HepG2 (cell line): ENCODE data around the gene MCRIP2. TPM values are rescaled to one million over a fixed set of nuclear protein-coding genes. Genes with fewer than 3 reads are reported as not detected.

Experiments
- ADNP ChIP-seq: sonication (generic); formaldehyde crosslinking; IDR thresholded peaks from 2 replicates; pipeline ENCODE4 v1.4.0; 2020; ENCODE audit warnings: missing genetic modification reagents
- CHCHD3 ChIP-seq: sonication (generic); formaldehyde crosslinking; IDR thresholded peaks from 2 replicates; pipeline ENCODE4 v1.8.0; 2022; ENCODE audit warnings: mild to moderate bottlenecking, missing genetic modification reagents, moderate library complexity
- FOSL2 ChIP-seq: sonication (generic); formaldehyde crosslinking; IDR thresholded peaks from 2 replicates; pipeline ENCODE4 v1.4.0; 2020; ENCODE audit warnings: missing genetic modification reagents
- GTF3A ChIP-seq: sonication (generic); formaldehyde crosslinking; conservative IDR thresholded peaks from 2 replicates; pipeline ENCODE4 v1.4.0; 2020; ENCODE audit warnings: mild to moderate bottlenecking, missing genetic modification reagents
- HNF4G ChIP-seq, 2 experiments: sonication (generic) in 1 of 2; formaldehyde crosslinking in 1 of 2; IDR thresholded peaks; 2 replicates each; pipeline versions ENCODE4 v1.4.0 to v1.6.1; 2011 to 2020; ENCODE audit warnings: borderline replicate concordance in 2 of 2, low read depth in 2 of 2, mild to moderate bottlenecking in 2 of 2, low read length in 1 of 2, missing genetic modification reagents in 1 of 2, moderate library complexity in 1 of 2
- SP1 ChIP-seq, 2 experiments: fragments of 450-650 bp in 1 of 2; sonication (generic) in 1 of 2; formaldehyde crosslinking in 1 of 2; IDR thresholded peaks; 2 replicates each; pipeline versions ENCODE4 v1.4.0 to v1.6.1; 2016 to 2020; ENCODE audit warnings: missing genetic modification reagents in 1 of 2
- ZIK1 ChIP-seq: sonication (generic); formaldehyde crosslinking; IDR thresholded peaks from 2 replicates; pipeline ENCODE4 v1.5.0; 2020; ENCODE audit warnings: mild to moderate bottlenecking, low read depth, missing genetic modification reagents, borderline replicate concordance
- ZNF232 ChIP-seq: sonication (generic); formaldehyde crosslinking; IDR thresholded peaks from 2 replicates; pipeline ENCODE4 v1.4.0; 2020; ENCODE audit warnings: missing genetic modification reagents, borderline replicate concordance
- ZNF343 ChIP-seq: sonication (generic); formaldehyde crosslinking; IDR thresholded peaks from 2 replicates; pipeline ENCODE4 v1.4.0; 2020; ENCODE audit warnings: mild to moderate bottlenecking, missing genetic modification reagents
- ZNF484 ChIP-seq: sonication (generic); formaldehyde crosslinking; IDR thresholded peaks from 2 replicates; pipeline ENCODE4 v1.5.1; 2020; ENCODE audit warnings: mild to moderate bottlenecking, low read depth, missing genetic modification reagents, borderline replicate concordance
- ZNF670 ChIP-seq: sonication (generic); formaldehyde crosslinking; IDR thresholded peaks from 2 replicates; pipeline ENCODE4 v1.8.0; 2022; ENCODE audit warnings: mild to moderate bottlenecking, missing genetic modification reagents, borderline replicate concordance
- polyA plus RNA-seq, 8 experiments: library from polyadenylated mRNA; depleted of rRNA in 3 of 8; stranded (reverse) in 7 of 8; unstranded in 1 of 8; fragments of >200 nt; fragmentation: Illumina TruSeq in 4 of 8; extraction: Trizol in 4 of 8; gene quantifications; 2 replicates each; pipeline versions ENCODE4 v1.2.1 to v1.2.3, GENCODE V29; 2011 to 2016; ENCODE audit warnings: low read depth in 4 of 8, missing spikeins in 1 of 8, mixed read lengths in 1 of 8; ENCODE audit not compliant: insufficient read depth in 1 of 8
- total RNA-seq, 5 experiments: library from RNA; depleted of rRNA; stranded (reverse); fragments of >200 nt; fragmentation: Illumina TruSeq; extraction: Trizol; gene quantifications; 2 replicates each; pipeline ENCODE4 v1.2.3, GENCODE V29; 2016; ENCODE audit warnings: low read depth in 1 of 5
- TF ChIP-seq, protein P1 (sequence below): sonication (generic); formaldehyde crosslinking; IDR thresholded peaks from 2 replicates; pipeline ENCODE4 v1.5.0; 2020; ENCODE audit warnings: mild to moderate bottlenecking, missing genetic modification reagents
- TF ChIP-seq, protein P2 (sequence below): sonication (generic); formaldehyde crosslinking; IDR thresholded peaks from 2 replicates; pipeline ENCODE4 v1.5.1; 2020; ENCODE audit warnings: mild to moderate bottlenecking, missing genetic modification reagents
- TF ChIP-seq, protein P3 (sequence below): sonication (generic); formaldehyde crosslinking; IDR thresholded peaks from 2 replicates; pipeline ENCODE4 v1.4.0; 2020; ENCODE audit warnings: missing genetic modification reagents
- TF ChIP-seq, protein P4 (sequence below): sonication (generic); formaldehyde crosslinking; IDR thresholded peaks from 2 replicates; pipeline ENCODE4 v1.5.1; 2020; ENCODE audit warnings: missing genetic modification reagents, mild to moderate bottlenecking, borderline replicate concordance
- TF ChIP-seq, protein P5 (sequence below): sonication (generic); formaldehyde crosslinking; IDR thresholded peaks from 2 replicates; pipeline ENCODE4 v1.4.0; 2020; ENCODE audit warnings: missing genetic modification reagents

The MCRIP2 gene
- total and polyA plus RNA-seq, 2 of the 13 experiments (the other 11 are each of a cell fraction or from before 2014, with no cell fraction given), result 39.6 to 76.7 TPM

DNA sequence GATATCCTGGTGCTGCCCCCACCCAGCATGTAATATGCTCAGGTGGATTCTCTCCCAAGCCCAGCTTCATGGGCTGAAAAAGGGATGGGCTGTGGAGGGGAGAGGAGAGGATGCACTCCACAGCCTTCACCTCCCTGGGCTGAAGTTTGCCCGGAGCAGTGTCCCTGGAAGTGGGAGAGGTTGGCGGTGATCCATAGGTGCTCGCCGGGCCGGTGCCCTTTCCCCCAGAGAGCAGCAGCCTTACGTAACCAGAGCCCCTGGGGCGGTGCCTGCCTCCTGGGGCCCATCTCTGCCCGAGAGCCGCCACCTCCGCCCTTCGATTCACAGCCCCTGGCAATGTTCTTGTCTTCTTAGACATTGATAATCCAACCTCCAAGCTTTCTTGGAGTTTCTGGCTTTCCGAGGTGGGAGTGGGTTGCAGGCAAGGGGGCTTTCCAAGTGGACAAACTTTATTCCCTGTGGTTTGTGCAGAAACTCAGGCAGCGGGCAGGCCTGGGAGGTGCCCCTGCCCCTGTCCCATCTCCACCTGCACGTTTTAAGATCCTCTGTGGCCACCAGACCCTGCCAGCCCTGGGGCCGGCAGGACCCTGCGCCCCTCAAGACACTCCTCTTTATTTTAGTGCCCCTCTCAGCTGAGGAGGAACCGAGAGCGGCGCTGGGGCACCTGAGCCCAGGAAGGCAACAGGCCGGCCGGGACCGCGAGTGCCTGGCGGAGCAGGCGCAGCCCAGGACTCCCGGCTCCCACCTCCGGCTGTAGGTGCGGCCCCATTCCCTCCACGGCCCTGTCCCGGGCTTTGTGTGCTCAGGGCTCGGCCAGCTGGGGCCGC is 4.4 kb downstream of the MCRIP2 start (continued):
- TF ChIP-seq, protein P1, sequence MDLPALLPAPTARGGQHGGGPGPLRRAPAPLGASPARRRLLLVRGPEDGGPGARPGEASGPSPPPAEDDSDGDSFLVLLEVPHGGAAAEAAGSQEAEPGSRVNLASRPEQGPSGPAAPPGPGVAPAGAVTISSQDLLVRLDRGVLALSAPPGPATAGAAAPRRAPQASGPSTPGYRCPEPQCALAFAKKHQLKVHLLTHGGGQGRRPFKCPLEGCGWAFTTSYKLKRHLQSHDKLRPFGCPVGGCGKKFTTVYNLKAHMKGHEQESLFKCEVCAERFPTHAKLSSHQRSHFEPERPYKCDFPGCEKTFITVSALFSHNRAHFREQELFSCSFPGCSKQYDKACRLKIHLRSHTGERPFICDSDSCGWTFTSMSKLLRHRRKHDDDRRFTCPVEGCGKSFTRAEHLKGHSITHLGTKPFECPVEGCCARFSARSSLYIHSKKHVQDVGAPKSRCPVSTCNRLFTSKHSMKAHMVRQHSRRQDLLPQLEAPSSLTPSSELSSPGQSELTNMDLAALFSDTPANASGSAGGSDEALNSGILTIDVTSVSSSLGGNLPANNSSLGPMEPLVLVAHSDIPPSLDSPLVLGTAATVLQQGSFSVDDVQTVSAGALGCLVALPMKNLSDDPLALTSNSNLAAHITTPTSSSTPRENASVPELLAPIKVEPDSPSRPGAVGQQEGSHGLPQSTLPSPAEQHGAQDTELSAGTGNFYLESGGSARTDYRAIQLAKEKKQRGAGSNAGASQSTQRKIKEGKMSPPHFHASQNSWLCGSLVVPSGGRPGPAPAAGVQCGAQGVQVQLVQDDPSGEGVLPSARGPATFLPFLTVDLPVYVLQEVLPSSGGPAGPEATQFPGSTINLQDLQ (CRISPR knock-in tag), result peak; percentile 64; the same call in 1 of the 2 replicates
- TF ChIP-seq ADNP (CRISPR knock-in tag) (no peak), ZIK1 (CRISPR knock-in tag) (no peak), ZNF232 (no peak), GTF3A (CRISPR knock-in tag) (no peak), CHCHD3 (CRISPR knock-in tag) (no peak), SP1 (IDR thresholded peaks at IDR 0.05) (no peak), SP1 (CRISPR knock-in tag; IDR thresholded peaks at IDR 0.05) (no peak), ZNF484 (CRISPR knock-in tag) (no peak), ZNF670 (CRISPR knock-in tag) (0 out of 2 replicates have a peak, but pooled peaks have one; percentile 28), FOSL2 (CRISPR knock-in tag) (peak; percentile 48), HNF4G (IDR thresholded peaks at IDR 0.05; ENCODE audit: borderline replicate concordance, low read depth, low read length) (peak; percentile 45; the same call in 1 of the 2 replicates), HNF4G (CRISPR knock-in tag; IDR thresholded peaks at IDR 0.05; ENCODE audit: borderline replicate concordance, low read depth) (no peak), ZNF343 (no peak)
- TF ChIP-seq, protein P2, sequence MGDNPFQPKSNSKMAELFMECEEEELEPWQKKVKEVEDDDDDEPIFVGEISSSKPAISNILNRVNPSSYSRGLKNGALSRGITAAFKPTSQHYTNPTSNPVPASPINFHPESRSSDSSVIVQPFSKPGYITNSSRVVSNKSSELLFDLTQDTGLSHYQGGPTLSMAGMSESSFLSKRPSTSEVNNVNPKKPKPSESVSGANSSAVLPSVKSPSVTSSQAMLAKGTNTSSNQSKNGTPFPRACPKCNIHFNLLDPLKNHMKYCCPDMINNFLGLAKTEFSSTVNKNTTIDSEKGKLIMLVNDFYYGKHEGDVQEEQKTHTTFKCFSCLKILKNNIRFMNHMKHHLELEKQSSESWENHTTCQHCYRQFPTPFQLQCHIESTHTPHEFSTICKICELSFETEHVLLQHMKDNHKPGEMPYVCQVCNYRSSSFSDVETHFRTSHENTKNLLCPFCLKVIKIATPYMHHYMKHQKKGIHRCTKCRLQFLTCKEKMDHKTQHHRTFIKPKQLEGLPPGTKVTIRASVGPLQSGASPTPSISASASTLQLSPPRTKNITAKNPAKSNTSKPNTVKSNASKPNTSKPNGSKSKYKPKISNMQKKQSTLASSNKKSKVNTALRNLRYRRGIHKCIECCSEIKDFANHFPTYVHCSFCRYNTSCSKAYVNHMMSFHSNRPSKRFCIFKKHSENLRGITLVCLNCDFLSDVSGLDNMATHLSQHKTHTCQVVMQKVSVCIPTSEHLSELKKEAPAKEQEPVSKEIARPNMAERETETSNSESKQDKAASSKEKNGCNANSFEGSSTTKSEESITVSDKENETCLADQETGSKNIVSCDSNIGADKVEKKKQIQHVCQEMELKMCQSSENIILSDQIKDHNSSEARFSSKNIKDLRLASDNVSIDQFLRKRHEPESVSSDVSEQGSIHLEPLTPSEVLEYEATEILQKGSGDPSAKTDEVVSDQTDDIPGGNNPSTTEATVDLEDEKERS (CRISPR knock-in tag), result no peak
- TF ChIP-seq, protein P3, sequence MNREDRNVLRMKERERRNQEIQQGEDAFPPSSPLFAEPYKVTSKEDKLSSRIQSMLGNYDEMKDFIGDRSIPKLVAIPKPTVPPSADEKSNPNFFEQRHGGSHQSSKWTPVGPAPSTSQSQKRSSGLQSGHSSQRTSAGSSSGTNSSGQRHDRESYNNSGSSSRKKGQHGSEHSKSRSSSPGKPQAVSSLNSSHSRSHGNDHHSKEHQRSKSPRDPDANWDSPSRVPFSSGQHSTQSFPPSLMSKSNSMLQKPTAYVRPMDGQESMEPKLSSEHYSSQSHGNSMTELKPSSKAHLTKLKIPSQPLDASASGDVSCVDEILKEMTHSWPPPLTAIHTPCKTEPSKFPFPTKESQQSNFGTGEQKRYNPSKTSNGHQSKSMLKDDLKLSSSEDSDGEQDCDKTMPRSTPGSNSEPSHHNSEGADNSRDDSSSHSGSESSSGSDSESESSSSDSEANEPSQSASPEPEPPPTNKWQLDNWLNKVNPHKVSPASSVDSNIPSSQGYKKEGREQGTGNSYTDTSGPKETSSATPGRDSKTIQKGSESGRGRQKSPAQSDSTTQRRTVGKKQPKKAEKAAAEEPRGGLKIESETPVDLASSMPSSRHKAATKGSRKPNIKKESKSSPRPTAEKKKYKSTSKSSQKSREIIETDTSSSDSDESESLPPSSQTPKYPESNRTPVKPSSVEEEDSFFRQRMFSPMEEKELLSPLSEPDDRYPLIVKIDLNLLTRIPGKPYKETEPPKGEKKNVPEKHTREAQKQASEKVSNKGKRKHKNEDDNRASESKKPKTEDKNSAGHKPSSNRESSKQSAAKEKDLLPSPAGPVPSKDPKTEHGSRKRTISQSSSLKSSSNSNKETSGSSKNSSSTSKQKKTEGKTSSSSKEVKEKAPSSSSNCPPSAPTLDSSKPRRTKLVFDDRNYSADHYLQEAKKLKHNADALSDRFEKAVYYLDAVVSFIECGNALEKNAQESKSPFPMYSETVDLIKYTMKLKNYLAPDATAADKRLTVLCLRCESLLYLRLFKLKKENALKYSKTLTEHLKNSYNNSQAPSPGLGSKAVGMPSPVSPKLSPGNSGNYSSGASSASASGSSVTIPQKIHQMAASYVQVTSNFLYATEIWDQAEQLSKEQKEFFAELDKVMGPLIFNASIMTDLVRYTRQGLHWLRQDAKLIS (CRISPR knock-in tag), result no peak
- TF ChIP-seq, protein P4, sequence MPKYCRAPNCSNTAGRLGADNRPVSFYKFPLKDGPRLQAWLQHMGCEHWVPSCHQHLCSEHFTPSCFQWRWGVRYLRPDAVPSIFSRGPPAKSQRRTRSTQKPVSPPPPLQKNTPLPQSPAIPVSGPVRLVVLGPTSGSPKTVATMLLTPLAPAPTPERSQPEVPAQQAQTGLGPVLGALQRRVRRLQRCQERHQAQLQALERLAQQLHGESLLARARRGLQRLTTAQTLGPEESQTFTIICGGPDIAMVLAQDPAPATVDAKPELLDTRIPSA (CRISPR knock-in tag), result no peak
- TF ChIP-seq, protein P5, sequence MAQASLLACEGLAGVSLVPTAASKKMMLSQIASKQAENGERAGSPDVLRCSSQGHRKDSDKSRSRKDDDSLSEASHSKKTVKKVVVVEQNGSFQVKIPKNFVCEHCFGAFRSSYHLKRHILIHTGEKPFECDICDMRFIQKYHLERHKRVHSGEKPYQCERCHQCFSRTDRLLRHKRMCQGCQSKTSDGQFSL (CRISPR knock-in tag), result no peak
